SJSA1 (cell line): ENCODE measurements around the gene WDR90. TPM values are rescaled to one million over a fixed set of nuclear protein-coding genes. Genes with fewer than 3 reads are reported as not detected.
A peak's percentile ranks its signal among the peaks of the same experiment; 100 is the strongest.
"Not testable (repeated sequence)": the region's sequence is repeated elsewhere in the genome, so short reads cannot be mapped to it uniquely, and the experiment has no call there.

Source experiments
- DNase-seq, 2 experiments: peaks; one replicate each; pipeline ENCODE4 v3.0.0-alpha.2; 2015 to 2020; ENCODE audit warnings: low spot score in 2 of 2, low read depth in 1 of 2
- H3K27ac ChIP-seq: fragments of 250-450 bp; sonication (Bioruptor Pico); 2 replicates; pipeline ENCODE4 v1.5.1; 2020; ENCODE audit warnings: mild to moderate bottlenecking, moderate library complexity
- H3K27me3 ChIP-seq: fragments of 250-450 bp; sonication (Bioruptor Pico); replicated peaks from 2 replicates; pipeline ENCODE4 v1.5.1; 2020; ENCODE audit warnings: mild to moderate bottlenecking, moderate library complexity
- H3K36me3 ChIP-seq: fragments of 250-450 bp; sonication (Bioruptor Pico); 2 replicates; pipeline ENCODE4 v1.5.1; 2020; ENCODE audit warnings: mild to moderate bottlenecking
- H3K4me1 ChIP-seq: fragments of 250-450 bp; sonication (Bioruptor Pico); replicated peaks from 2 replicates; pipeline ENCODE4 v1.6.1; 2021; ENCODE audit warnings: mild to moderate bottlenecking
- H3K4me3 ChIP-seq: fragments of 250-450 bp; sonication (Bioruptor Pico); 2 replicates; pipeline ENCODE4 v1.5.1; 2020; ENCODE audit warnings: mild to moderate bottlenecking
- H3K9me3 ChIP-seq: fragments of 250-450 bp; sonication (Bioruptor Pico); replicated peaks from 2 replicates; pipeline ENCODE4 v1.5.1; 2020; ENCODE audit warnings: mild to moderate bottlenecking
- total RNA-seq: library from RNA; depleted of rRNA; stranded (reverse); fragments of >200 nt; shearing (Covaris generic); gene quantifications from 2 replicates; pipeline ENCODE4 v1.2.3, GENCODE V29; 2014

Gene WDR90
- total RNA-seq, 1 experiment from 2014 or later, result 12.1 TPM

GRCh38 chr16:709566-710499 is 60.7 kb downstream of the WDR90 start:
- Histone ChIP-seq H3K27me3 (peaks cover 39% of the 10 kb centered on the region), H3K36me3 (no peaks in the 10 kb centered on the region), H3K4me1 (peaks cover 19% of the 10 kb centered on the region), H3K4me3 (no peak overlapping the region), H3K27ac (no peak overlapping the region), H3K9me3 (no peaks in the 10 kb centered on the region)
- peak; percentile 66 to 85 for DNase-seq

- H3K4me3 ChIP-seq, result no peak overlapping the region
- peaks cover 36% of the 10 kb centered on the region for H3K27me3 ChIP-seq
- H3K36me3 ChIP-seq, result peaks cover 3% of the 10 kb centered on the region; the same call in 1 of the 2 replicates
- no peak overlapping the region for H3K27ac ChIP-seq
- no peak for DNase-seq
- peaks cover 25% of the 10 kb centered on the region for H3K4me1 ChIP-seq
- H3K9me3 ChIP-seq, result peaks cover 3% of the 10 kb centered on the region; the same call in 1 of the 2 replicates
Measured at GRCh38 chr16:710500-711075, 61.4 kb downstream of the WDR90 start.

- Histone ChIP-seq H3K36me3 (peaks cover 3% of the 10 kb centered on the region; the same call in 1 of the 2 replicates), H3K27me3 (peaks cover 34% of the 10 kb centered on the region), H3K9me3 (peaks cover 3% of the 10 kb centered on the region; the same call in 1 of the 2 replicates), H3K4me1 (peaks cover 30% of the 10 kb centered on the region), H3K4me3 (no peak overlapping the region), H3K27ac (no peak overlapping the region)
- DNase-seq, result no peak
Measured at GRCh38 chr16:711084-711483, 61.9 kb downstream of the WDR90 start.

GRCh38 chr16:711548-712320 is 62.6 kb downstream of the WDR90 start:
- H3K27ac ChIP-seq, result no peak overlapping the region
- no peak overlapping the region for H3K4me3 ChIP-seq
- H3K36me3 ChIP-seq, result peaks cover 3% of the 10 kb centered on the region; the same call in 1 of the 2 replicates
- peaks cover 34% of the 10 kb centered on the region for H3K4me1 ChIP-seq
- peaks cover 27% of the 10 kb centered on the region for H3K27me3 ChIP-seq
- DNase-seq, result peak; percentile 62 to 84
- H3K9me3 ChIP-seq, result peaks cover 3% of the 10 kb centered on the region; the same call in 1 of the 2 replicates

- peak; percentile 89 to 92 for DNase-seq
- H3K27me3 ChIP-seq, result peaks cover 22% of the 10 kb centered on the region
- not testable (repeated sequence) for H3K4me3 ChIP-seq, H3K36me3 ChIP-seq, H3K27ac ChIP-seq, H3K9me3 ChIP-seq
- H3K4me1 ChIP-seq, result peaks cover 34% of the 10 kb centered on the region
Measured at GRCh38 chr16:712740-713250, 63.6 kb downstream of the WDR90 start.

GRCh38 chr16:714079-714478 is 64.9 kb downstream of the WDR90 start:
- no peak for DNase-seq
- Histone ChIP-seq H3K9me3 (peaks cover 3% of the 10 kb centered on the region; the same call in 1 of the 2 replicates), H3K27ac (no peak overlapping the region), H3K4me3 (no peak overlapping the region), H3K4me1 (peaks cover 35% of the 10 kb centered on the region), H3K36me3 (peaks cover 3% of the 10 kb centered on the region; the same call in 1 of the 2 replicates), H3K27me3 (peaks cover 20% of the 10 kb centered on the region)

GRCh38 chr16:714558-715476 is 65.7 kb downstream of the WDR90 start, which contains the start of gene METRN:
Gene METRN (plus strand): TSS chr16:715118. CDS start chr16:715290, 172 bp downstream.
- no peak within 1 kb of the TSS for H3K27ac ChIP-seq
- H3K27me3 ChIP-seq, result peaks cover 12% of the 10 kb centered on the region
- peaks cover 3% of the 10 kb centered on the region; the same call in 1 of the 2 replicates for H3K9me3 ChIP-seq
- peaks cover 3% of the 10 kb centered on the region; the same call in 1 of the 2 replicates for H3K36me3 ChIP-seq
- DNase-seq, result peak; percentile 84 to 92
- H3K4me1 ChIP-seq, result peaks cover 38% of the 10 kb centered on the region
- peak within 1 kb of the TSS; percentile 62 for H3K4me3 ChIP-seq

GRCh38 chr16:715477-716199 is 66.5 kb downstream of the WDR90 start:
- DNase-seq, result peak in 1 of 2 experiments; percentile 59
- Histone ChIP-seq H3K27ac (no peak overlapping the region), H3K36me3 (peaks cover 3% of the 10 kb centered on the region)

GRCh38 chr16:716200-716568 is 67.0 kb downstream of the WDR90 start:
- peaks cover 49% of the 10 kb centered on the region for H3K4me1 ChIP-seq
- no peaks in the 10 kb centered on the region; the same call in 1 of the 2 replicates for H3K27me3 ChIP-seq
- DNase-seq, result no peak
- H3K27ac ChIP-seq, result no peak overlapping the region
- peaks cover 5% of the 10 kb centered on the region; the same call in 1 of the 2 replicates for H3K9me3 ChIP-seq
- peak overlapping the region; percentile 62; the same call in 1 of the 2 replicates for H3K4me3 ChIP-seq
- peaks cover 6% of the 10 kb centered on the region for H3K36me3 ChIP-seq

More at GRCh38 chr16:715477-716199, 66.5 kb downstream of the WDR90 start:
- Histone ChIP-seq H3K27me3 (peaks cover 4% of the 10 kb centered on the region), H3K4me3 (peak overlapping the region; percentile 62), H3K4me1 (peaks cover 43% of the 10 kb centered on the region), H3K9me3 (peaks cover 3% of the 10 kb centered on the region; the same call in 1 of the 2 replicates)

GRCh38 chr16:716768-717325 is 67.7 kb downstream of the WDR90 start:
- H3K9me3 ChIP-seq, result peaks cover 8% of the 10 kb centered on the region; the same call in 1 of the 2 replicates
- no peak overlapping the region for H3K4me3 ChIP-seq
- no peak for DNase-seq
- H3K27me3 ChIP-seq, result no peaks in the 10 kb centered on the region; the same call in 1 of the 2 replicates
- H3K27ac ChIP-seq, result no peak overlapping the region
- peaks cover 56% of the 10 kb centered on the region for H3K4me1 ChIP-seq
- H3K36me3 ChIP-seq, result peaks cover 13% of the 10 kb centered on the region
